ENCODE results near the gene WDR27. TPM values are rescaled to one million over a fixed set of nuclear protein-coding genes. Genes with fewer than 3 reads are reported as not detected.

Gene WDR27
- total and polyA plus RNA-seq, 2 experiments from 2014 or later, result 54.4 to 83.0 TPM

GRCh38 chr6:169457762-169458161, 244.1 kb downstream of the WDR27 start:
- TF ChIP-seq CTCF (IDR thresholded peaks at IDR 0.05; ENCODE audit: low read depth, low read length), result no peak
- no peak overlapping the region for H3K4me3 ChIP-seq
- no peaks in the 10 kb centered on the region for H3K4me1 ChIP-seq (ENCODE audit: low read depth)
- H3K27me3 ChIP-seq, result no peaks in the 10 kb centered on the region
- no peak for DNase-seq (ENCODE audit: low read depth in 1 of 2, low spot score in 1 of 2)
- H3K27ac ChIP-seq, result no peak overlapping the region
- H3K9me3 ChIP-seq (ENCODE audit: low read depth), result no peaks in the 10 kb centered on the region
- no peaks in the 10 kb centered on the region for H3K36me3 ChIP-seq

- no peak for DNase-seq (ENCODE audit: low read depth in 1 of 2, low spot score in 1 of 2)
- no peaks in the 10 kb centered on the region for H3K27me3 ChIP-seq
- H3K27ac ChIP-seq, result no peak overlapping the region
- H3K36me3 ChIP-seq, result no peaks in the 10 kb centered on the region
- H3K4me1 ChIP-seq (ENCODE audit: low read depth), result no peaks in the 10 kb centered on the region
- no peak overlapping the region for H3K4me3 ChIP-seq
- TF ChIP-seq CTCF (IDR thresholded peaks at IDR 0.05; ENCODE audit: low read depth, low read length), result no peak
- H3K9me3 ChIP-seq (ENCODE audit: low read depth), result no peaks in the 10 kb centered on the region
Observed at GRCh38 chr6:169456840-169457239, 245.0 kb downstream of the WDR27 start.

- no peak for DNase-seq (ENCODE audit: low read depth in 1 of 2, low spot score in 1 of 2)
- Histone ChIP-seq H3K27me3 (no peaks in the 10 kb centered on the region), H3K4me3 (no peak overlapping the region), H3K9me3 (ENCODE audit: low read depth) (no peaks in the 10 kb centered on the region), H3K27ac (peak overlapping the region; percentile 29), H3K36me3 (no peaks in the 10 kb centered on the region), H3K4me1 (ENCODE audit: low read depth) (no peaks in the 10 kb centered on the region)
- no peak for TF ChIP-seq CTCF (IDR thresholded peaks at IDR 0.05; ENCODE audit: low read depth, low read length)
Observed at GRCh38 chr6:169455470-169455869, 246.4 kb downstream of the WDR27 start.

- H3K27ac ChIP-seq, result peak overlapping the region; percentile 29
- no peaks in the 10 kb centered on the region for H3K4me1 ChIP-seq (ENCODE audit: low read depth)
- H3K9me3 ChIP-seq (ENCODE audit: low read depth), result no peaks in the 10 kb centered on the region
- TF ChIP-seq CTCF (IDR thresholded peaks at IDR 0.05; ENCODE audit: low read depth, low read length), result no peak
- no peak overlapping the region for H3K4me3 ChIP-seq
- no peaks in the 10 kb centered on the region for H3K27me3 ChIP-seq
- no peak for DNase-seq (ENCODE audit: low read depth in 1 of 2, low spot score in 1 of 2)
- no peaks in the 10 kb centered on the region for H3K36me3 ChIP-seq
Observed at GRCh38 chr6:169454872-169455204, 247.0 kb downstream of the WDR27 start.

- peak in 1 of 2 donors; percentile 75 for DNase-seq (ENCODE audit: low read depth in 1 of 2, low spot score in 1 of 2)
- no peak overlapping the region for H3K4me3 ChIP-seq
- H3K27ac ChIP-seq, result peak overlapping the region; percentile 29
- no peaks in the 10 kb centered on the region for H3K4me1 ChIP-seq (ENCODE audit: low read depth)
- no peak for TF ChIP-seq CTCF (IDR thresholded peaks at IDR 0.05; ENCODE audit: low read depth, low read length)
- no peaks in the 10 kb centered on the region for H3K36me3 ChIP-seq
- H3K9me3 ChIP-seq (ENCODE audit: low read depth), result no peaks in the 10 kb centered on the region
- H3K27me3 ChIP-seq, result no peaks in the 10 kb centered on the region
Observed at GRCh38 chr6:169454204-169454871, 247.5 kb downstream of the WDR27 start.
